ENCODE results near the gene CENPE.

DNA sequence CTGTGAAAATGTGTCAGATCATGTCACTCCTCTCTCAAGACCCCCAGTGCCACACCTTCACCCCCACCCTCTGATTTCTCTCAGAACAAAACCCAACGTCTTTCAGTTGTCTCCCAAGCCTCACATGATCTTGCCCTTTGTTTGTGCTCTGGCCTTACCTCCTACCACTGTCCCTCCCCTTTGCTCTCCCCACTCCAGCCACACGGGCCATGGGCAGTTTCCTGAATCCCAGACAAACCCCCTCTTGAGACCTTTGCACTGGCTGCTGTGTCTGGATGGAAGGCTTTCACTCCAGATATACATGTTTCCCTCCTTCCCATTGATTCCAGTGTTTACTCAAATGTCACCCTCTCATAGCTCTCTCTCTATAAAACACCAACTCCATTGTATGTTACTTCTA is 3.6 kb upstream of the CENPE start:
- TF ChIP-seq ZNF174 (tag by site-specific recombination; IDR thresholded peaks at IDR 0.05) (no peak), SCRT2 (tag by site-specific recombination; IDR thresholded peaks at IDR 0.05) (no peak), MZF1 (tag by site-specific recombination; IDR thresholded peaks at IDR 0.05; ENCODE audit: borderline replicate concordance) (no peak), CTCF (tag by site-specific recombination; IDR thresholded peaks at IDR 0.05) (no peak), ZNF114 (tag by site-specific recombination; IDR thresholded peaks at IDR 0.05) (no peak), ZNF514 (tag by site-specific recombination; IDR thresholded peaks at IDR 0.05) (no peak), PRDM1 (tag by site-specific recombination; IDR thresholded peaks at IDR 0.05) (no peak), ZBTB20 (tag by site-specific recombination; IDR thresholded peaks at IDR 0.05) (no peak), ZNF350 (tag by site-specific recombination; IDR thresholded peaks at IDR 0.05) (no peak), ZFP37 (tag by site-specific recombination; IDR thresholded peaks at IDR 0.05) (no peak), YY1 (tag by site-specific recombination; IDR thresholded peaks at IDR 0.05) (no peak), ZNF76 (tag by site-specific recombination; IDR thresholded peaks at IDR 0.05; ENCODE audit: borderline replicate concordance, low read depth) (no peak), KLF1 (tag by site-specific recombination; IDR thresholded peaks at IDR 0.05) (no peak)

Measured in HEK293 (cell line).